DND-41 (cell line): Measurements from ENCODE around the gene MDM2.

Experiments used
- ATAC-seq: fragments of 200-7000 bp; cut with Tn5 transposase; 3 replicates; pipeline ENCODE4 v1.9.1; 2021; ENCODE audit warnings: low read depth; ENCODE audit not compliant: insufficient read depth
- DNase-seq: peaks from one replicate; pipeline ENCODE4 v3.0.0-alpha.2; 2020
- H2AFZ ChIP-seq: 2 replicates; pipeline ENCODE4 v1.6.0; 2012; ENCODE audit warnings: low read depth, low read length
- H3K27ac ChIP-seq: 2 replicates; pipeline ENCODE4 v1.5.1; 2012; ENCODE audit warnings: low read length, inconsistent platforms
- H3K27me3 ChIP-seq: fragments of 200-600 bp; sonication (generic); 2 replicates; pipeline ENCODE4 v1.6.0; 2012; ENCODE audit warnings: low read length, mild to moderate bottlenecking, inconsistent platforms; ENCODE audit not compliant: insufficient read depth, poor library complexity
- H3K36me3 ChIP-seq: 2 replicates; pipeline ENCODE4 v1.5.1; 2012; ENCODE audit warnings: low read length, inconsistent platforms; ENCODE audit not compliant: insufficient read depth
- H3K4me1 ChIP-seq: 2 replicates; pipeline ENCODE4 v1.5.1; 2012; ENCODE audit warnings: mild to moderate bottlenecking, low read length; ENCODE audit not compliant: insufficient read depth
- H3K4me2 ChIP-seq: 2 replicates; pipeline ENCODE4 v1.6.0; 2012; ENCODE audit warnings: mild to moderate bottlenecking, moderate library complexity, low read length, inconsistent platforms; ENCODE audit not compliant: insufficient read depth
- H3K4me3 ChIP-seq, 2 experiments: fragments of 200-600 bp in 1 of 2; shearing (Covaris generic) in 1 of 2; 2 replicates each; pipeline ENCODE4 v1.5.1; 2012 to 2016; ENCODE audit warnings: inconsistent platforms in 2 of 2, low read length in 2 of 2, mild to moderate bottlenecking in 2 of 2, low read depth in 1 of 2, moderate library complexity in 1 of 2
- H3K79me2 ChIP-seq: 2 replicates; pipeline ENCODE4 v1.6.0; 2012; ENCODE audit warnings: low read length, inconsistent platforms; ENCODE audit not compliant: insufficient read depth
- H3K9ac ChIP-seq: 2 replicates; pipeline ENCODE4 v1.6.0; 2012; ENCODE audit warnings: low read depth, mild to moderate bottlenecking, inconsistent platforms, low read length, moderate library complexity
- H3K9me3 ChIP-seq: 2 replicates; pipeline ENCODE4 v1.5.1; 2012; ENCODE audit warnings: low read length, moderate library complexity, mild to moderate bottlenecking, inconsistent platforms; ENCODE audit not compliant: insufficient read depth, severe bottlenecking
- H4K20me1 ChIP-seq: 2 replicates; pipeline ENCODE4 v1.6.0; 2012; ENCODE audit warnings: low read length; ENCODE audit not compliant: insufficient read depth
- EZH2 ChIP-seq: IDR thresholded peaks from 3 replicates; pipeline ENCODE4 v1.6.1; 2012; ENCODE audit warnings: borderline replicate concordance, low read depth, mild to moderate bottlenecking, moderate library complexity, low read length, inconsistent platforms; ENCODE audit not compliant: severe bottlenecking
- TF ChIP-seq, protein P1 (sequence below): IDR thresholded peaks from 2 replicates; pipeline ENCODE4 v1.5.1; 2012; ENCODE audit warnings: borderline replicate concordance, low read length, moderate library complexity, mild to moderate bottlenecking; ENCODE audit not compliant: poor library complexity, severe bottlenecking; ENCODE audit errors: extremely low read depth

MDM2 gene

DNA sequence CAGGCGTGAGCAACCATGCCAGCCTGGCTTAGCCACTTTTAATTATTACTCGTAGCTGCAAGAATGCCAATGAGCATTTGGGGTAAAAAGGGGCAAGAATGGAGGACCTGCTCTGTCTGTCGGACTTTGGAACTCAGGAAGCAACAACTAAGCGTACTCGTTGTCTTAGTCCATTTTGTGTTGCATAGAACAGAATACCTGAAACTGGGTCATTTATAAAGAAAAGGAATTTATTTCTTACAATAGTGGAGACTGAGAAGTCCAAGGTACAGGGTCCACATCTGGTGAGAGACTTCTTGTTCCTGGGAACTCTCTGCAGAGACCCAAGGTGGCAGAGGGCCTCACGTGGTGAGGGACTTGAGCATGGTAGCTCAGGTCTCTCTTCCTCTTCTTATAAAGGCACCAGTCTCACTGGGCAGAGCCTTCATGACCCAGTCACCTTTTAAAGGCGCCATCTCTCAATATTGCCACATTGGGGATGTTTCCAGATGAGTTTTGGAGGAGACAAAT lies 32.8 kb upstream of the MDM2 start:
- Histone ChIP-seq H4K20me1 (no peaks in the 10 kb centered on the region), H2AFZ (no peak overlapping the region), H3K79me2 (no peaks in the 10 kb centered on the region), H3K9ac (no peak overlapping the region), H3K4me1 (peaks cover 11% of the 10 kb centered on the region), H3K36me3 (no peaks in the 10 kb centered on the region), H3K4me2 (no peak overlapping the region), H3K9me3 (no peaks in the 10 kb centered on the region), H3K27ac (no peak overlapping the region), H3K27me3 (no peaks in the 10 kb centered on the region), H3K4me3 (no peak overlapping the region)
- no peak for ATAC-seq
- no peak for DNase-seq
- TF ChIP-seq, protein P1, sequence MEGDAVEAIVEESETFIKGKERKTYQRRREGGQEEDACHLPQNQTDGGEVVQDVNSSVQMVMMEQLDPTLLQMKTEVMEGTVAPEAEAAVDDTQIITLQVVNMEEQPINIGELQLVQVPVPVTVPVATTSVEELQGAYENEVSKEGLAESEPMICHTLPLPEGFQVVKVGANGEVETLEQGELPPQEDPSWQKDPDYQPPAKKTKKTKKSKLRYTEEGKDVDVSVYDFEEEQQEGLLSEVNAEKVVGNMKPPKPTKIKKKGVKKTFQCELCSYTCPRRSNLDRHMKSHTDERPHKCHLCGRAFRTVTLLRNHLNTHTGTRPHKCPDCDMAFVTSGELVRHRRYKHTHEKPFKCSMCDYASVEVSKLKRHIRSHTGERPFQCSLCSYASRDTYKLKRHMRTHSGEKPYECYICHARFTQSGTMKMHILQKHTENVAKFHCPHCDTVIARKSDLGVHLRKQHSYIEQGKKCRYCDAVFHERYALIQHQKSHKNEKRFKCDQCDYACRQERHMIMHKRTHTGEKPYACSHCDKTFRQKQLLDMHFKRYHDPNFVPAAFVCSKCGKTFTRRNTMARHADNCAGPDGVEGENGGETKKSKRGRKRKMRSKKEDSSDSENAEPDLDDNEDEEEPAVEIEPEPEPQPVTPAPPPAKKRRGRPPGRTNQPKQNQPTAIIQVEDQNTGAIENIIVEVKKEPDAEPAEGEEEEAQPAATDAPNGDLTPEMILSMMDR, result no peak
- TF ChIP-seq EZH2, result no peak

DNA sequence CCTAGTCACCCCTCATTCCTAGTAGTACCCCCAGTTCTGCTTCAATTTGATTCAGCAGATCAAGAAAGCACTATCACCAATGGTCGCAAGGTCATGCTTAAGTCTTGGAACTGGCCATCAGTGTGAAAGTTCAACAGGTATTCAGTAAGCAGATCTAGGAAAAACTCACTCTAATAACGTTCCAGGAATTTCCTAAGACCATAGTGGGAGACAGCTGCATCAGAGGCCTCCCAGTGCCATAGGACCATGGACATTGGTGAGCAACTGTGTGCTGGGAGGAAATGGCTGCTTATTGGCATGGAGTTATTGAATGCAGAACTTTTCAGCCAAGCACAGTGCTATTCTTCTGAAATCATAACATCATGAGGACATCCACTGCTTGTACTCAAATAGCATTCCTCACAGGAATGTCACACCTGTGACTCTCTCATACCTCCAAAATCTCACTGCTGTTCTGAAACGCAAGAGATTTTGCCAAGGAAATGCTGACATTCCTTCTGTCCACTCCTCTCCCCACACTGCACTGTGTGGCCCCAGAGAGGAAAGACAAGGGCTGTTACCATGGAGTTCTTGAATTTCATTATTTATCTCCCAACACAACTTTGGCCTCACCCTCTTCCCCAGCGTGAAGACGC lies 30.9 kb upstream of the MDM2 start:
- Histone ChIP-seq H3K79me2 (no peaks in the 10 kb centered on the region), H3K9me3 (no peaks in the 10 kb centered on the region), H3K4me1 (peaks cover 11% of the 10 kb centered on the region), H3K36me3 (no peaks in the 10 kb centered on the region), H3K4me3 (no peak overlapping the region), H3K4me2 (no peak overlapping the region), H3K27ac (no peak overlapping the region), H3K27me3 (no peaks in the 10 kb centered on the region), H3K9ac (no peak overlapping the region), H2AFZ (no peak overlapping the region), H4K20me1 (no peaks in the 10 kb centered on the region)
- ATAC-seq, result no peak
- no peak for TF ChIP-seq EZH2
- TF ChIP-seq, protein P1, result no peak
- no peak for DNase-seq

DNA sequence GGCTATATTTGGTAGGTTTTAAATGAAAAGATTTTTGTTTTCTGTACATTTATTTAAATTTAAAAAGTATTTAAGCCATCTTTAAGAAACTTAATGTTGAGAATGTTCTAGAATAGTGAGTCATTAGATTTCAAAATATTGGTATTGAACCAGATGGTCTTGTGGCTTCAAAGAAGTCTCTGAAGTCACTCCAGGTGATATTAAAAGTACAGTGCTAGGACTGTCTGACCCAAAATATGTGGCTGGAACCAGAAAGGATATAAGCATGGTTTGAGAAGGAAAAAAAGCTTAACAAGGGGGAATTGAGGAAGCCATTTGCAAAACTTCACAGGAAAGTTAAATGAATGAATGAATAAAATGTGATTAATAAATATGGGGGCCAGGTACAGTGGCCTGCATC lies 28.7 kb upstream of the MDM2 start:
- Histone ChIP-seq H3K4me3 (no peak overlapping the region), H3K4me1 (no peaks in the 10 kb centered on the region), H3K4me2 (no peak overlapping the region), H3K36me3 (no peaks in the 10 kb centered on the region), H4K20me1 (no peaks in the 10 kb centered on the region), H3K9me3 (no peaks in the 10 kb centered on the region), H3K9ac (no peak overlapping the region), H2AFZ (no peak overlapping the region), H3K79me2 (no peaks in the 10 kb centered on the region), H3K27ac (no peak overlapping the region), H3K27me3 (no peaks in the 10 kb centered on the region)
- no peak for DNase-seq
- no peak for ATAC-seq
- no peak for TF ChIP-seq EZH2
- TF ChIP-seq, protein P1, result no peak

DNA sequence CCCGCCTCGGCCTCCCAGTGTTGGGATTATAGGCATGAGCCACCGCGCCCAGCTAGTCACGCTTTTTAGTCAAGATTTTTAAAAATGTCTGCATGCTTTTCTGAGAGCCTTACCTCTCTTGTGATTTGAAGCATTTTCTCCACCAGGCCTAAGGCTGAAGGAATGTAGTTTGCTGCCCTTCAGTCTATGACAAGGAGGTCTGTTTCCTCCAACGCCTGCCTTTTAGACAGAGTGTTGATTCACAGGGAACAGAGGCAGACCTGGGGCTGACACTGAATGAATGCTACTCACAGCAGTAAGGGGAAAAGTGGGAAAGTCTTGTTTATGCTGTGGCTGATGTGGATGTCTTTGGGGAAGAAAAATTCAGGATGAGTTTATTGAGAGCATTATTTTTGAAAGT lies 27.2 kb upstream of the MDM2 start:
- no peak overlapping the region for H3K4me2 ChIP-seq
- H3K4me1 ChIP-seq, result no peaks in the 10 kb centered on the region
- DNase-seq, result no peak
- ATAC-seq, result no peak
- no peak overlapping the region for H3K27ac ChIP-seq
- no peaks in the 10 kb centered on the region for H3K36me3 ChIP-seq
- no peak overlapping the region for H3K9ac ChIP-seq
- H3K9me3 ChIP-seq, result no peaks in the 10 kb centered on the region
- no peak overlapping the region for H2AFZ ChIP-seq
- H4K20me1 ChIP-seq, result no peaks in the 10 kb centered on the region
- H3K27me3 ChIP-seq, result no peaks in the 10 kb centered on the region
- H3K4me3 ChIP-seq, result no peak overlapping the region
- no peaks in the 10 kb centered on the region for H3K79me2 ChIP-seq
- TF ChIP-seq, protein P1, result no peak
- TF ChIP-seq EZH2, result no peak
